ENCODE data around the gene SLC12A4. TPM values are rescaled to one million over a fixed set of nuclear protein-coding genes. Genes with fewer than 3 reads are reported as not detected.

Gene SLC12A4
- total RNA-seq, 1 donor from 2014 or later = 8.8 TPM

GRCh38 chr16:67957622-67958021 is 10.8 kb downstream of the SLC12A4 start:
- H3K4me3 ChIP-seq = no peak overlapping the region
- H3K4me1 ChIP-seq = no peaks in the 10 kb centered on the region
- no peak overlapping the region for H3K9ac ChIP-seq
- H3F3A ChIP-seq (ENCODE audit: low read depth) = no peaks in the 10 kb centered on the region
- no peaks in the 10 kb centered on the region for H3K4me1 Mint-ChIP-seq
- no peak overlapping the region for H3K27ac Mint-ChIP-seq
- H4K20me1 ChIP-seq (ENCODE audit: low read depth) = no peaks in the 10 kb centered on the region
- H3K9me3 Mint-ChIP-seq = no peaks in the 10 kb centered on the region
- H3K27me3 ChIP-seq = no peaks in the 10 kb centered on the region
- H3K27me3 Mint-ChIP-seq (ENCODE audit: insufficient read depth, low read depth) = no peaks in the 10 kb centered on the region
- no peak overlapping the region for H3K4me2 ChIP-seq
- no peak overlapping the region for H2AFZ ChIP-seq (replicated peaks)
- DNase-seq (ENCODE audit: low spot score) = no peak
- H3K9me3 ChIP-seq (ENCODE audit: low read depth) = no peaks in the 10 kb centered on the region
- no peaks in the 10 kb centered on the region for H3K36me3 Mint-ChIP-seq
- no peak overlapping the region for H3K27ac ChIP-seq
- H3K79me2 ChIP-seq (ENCODE audit: low read depth) = no peaks in the 10 kb centered on the region
- H3K4me3 Mint-ChIP-seq = no peak overlapping the region
- H3K36me3 ChIP-seq = no peaks in the 10 kb centered on the region
- TF ChIP-seq EZH2 (IDR thresholded peaks at IDR 0.05) = no peak
- no peak for TF ChIP-seq EZH2phosphoT487 (IDR thresholded peaks at IDR 0.05)
- no peak for TF ChIP-seq CTCF (IDR thresholded peaks at IDR 0.05)

GRCh38 chr16:67954421-67955196 is 13.8 kb downstream of the SLC12A4 start:
- no peak overlapping the region for H3K4me3 ChIP-seq
- no peak for TF ChIP-seq CTCF (IDR thresholded peaks at IDR 0.05)
- TF ChIP-seq EZH2phosphoT487 (IDR thresholded peaks at IDR 0.05) = no peak
- TF ChIP-seq EZH2 (IDR thresholded peaks at IDR 0.05) = no peak
- Mint-ChIP-seq H3K4me3 (no peak overlapping the region), H3K9me3 (no peaks in the 10 kb centered on the region), H3K4me1 (no peaks in the 10 kb centered on the region), H3K36me3 (no peaks in the 10 kb centered on the region), H3K27me3 (ENCODE audit: insufficient read depth, low read depth) (peaks cover 3% of the 10 kb centered on the region), H3K27ac (peak overlapping the region; percentile 25)
- no peaks in the 10 kb centered on the region for H3K9me3 ChIP-seq (ENCODE audit: low read depth)
- no peak overlapping the region for H3K4me2 ChIP-seq
- no peak for DNase-seq (ENCODE audit: low spot score)
- no peaks in the 10 kb centered on the region for H4K20me1 ChIP-seq (ENCODE audit: low read depth)
- H3K79me2 ChIP-seq (ENCODE audit: low read depth) = no peaks in the 10 kb centered on the region
- no peaks in the 10 kb centered on the region for H3F3A ChIP-seq (ENCODE audit: low read depth)
- no peak overlapping the region for H2AFZ ChIP-seq (replicated peaks)
- H3K27me3 ChIP-seq = no peaks in the 10 kb centered on the region
- no peaks in the 10 kb centered on the region for H3K4me1 ChIP-seq
- no peak overlapping the region for H3K27ac ChIP-seq
- no peak overlapping the region for H3K9ac ChIP-seq
- H3K36me3 ChIP-seq = no peaks in the 10 kb centered on the region

GRCh38 chr16:67953641-67954375 is 14.6 kb downstream of the SLC12A4 start:
- Histone ChIP-seq H3K9me3 (ENCODE audit: low read depth) (no peaks in the 10 kb centered on the region), H3K79me2 (ENCODE audit: low read depth) (no peaks in the 10 kb centered on the region), H3K9ac (no peak overlapping the region), H4K20me1 (ENCODE audit: low read depth) (no peaks in the 10 kb centered on the region), H2AFZ (replicated peaks) (no peak overlapping the region), H3K4me1 (no peaks in the 10 kb centered on the region), H3K36me3 (no peaks in the 10 kb centered on the region), H3K27me3 (no peaks in the 10 kb centered on the region), H3K27ac (no peak overlapping the region), H3K4me2 (no peak overlapping the region), H3F3A (ENCODE audit: low read depth) (no peaks in the 10 kb centered on the region), H3K4me3 (no peak overlapping the region)
- no peak for TF ChIP-seq CTCF (IDR thresholded peaks at IDR 0.05)
- no peak for TF ChIP-seq EZH2 (IDR thresholded peaks at IDR 0.05)
- no peak for TF ChIP-seq EZH2phosphoT487 (IDR thresholded peaks at IDR 0.05)
- no peaks in the 10 kb centered on the region for H3K4me1 Mint-ChIP-seq
- no peak for DNase-seq (ENCODE audit: low spot score)
- H3K4me3 Mint-ChIP-seq = no peak overlapping the region
- H3K9me3 Mint-ChIP-seq = no peaks in the 10 kb centered on the region
- H3K27me3 Mint-ChIP-seq (ENCODE audit: insufficient read depth, low read depth) = peaks cover 3% of the 10 kb centered on the region
- no peaks in the 10 kb centered on the region for H3K36me3 Mint-ChIP-seq
- H3K27ac Mint-ChIP-seq = no peak overlapping the region

Data from neural progenitor cell (in vitro differentiated cells).